Endothelial cell (in vitro differentiated cells): ENCODE measurements around the gene DCTD. TPM values are rescaled to one million over a fixed set of nuclear protein-coding genes. Genes with fewer than 3 reads are reported as not detected.

Source experiments
- DNase-seq: peaks from one replicate; pipeline ENCODE4 v3.0.0; 2021; ENCODE audit warnings: low spot score
- H3K27ac Mint-ChIP-seq: one replicate; pipeline ENCODE4 v1.8.0; 2021; ENCODE audit warnings: mixed read lengths, inconsistent platforms; ENCODE audit not compliant: unreplicated experiment
- H3K27me3 Mint-ChIP-seq: one replicate; pipeline ENCODE4 v1.8.0; 2021; ENCODE audit warnings: mild to moderate bottlenecking, moderate library complexity, mixed read lengths, inconsistent platforms; ENCODE audit not compliant: unreplicated experiment
- H3K36me3 Mint-ChIP-seq: one replicate; pipeline ENCODE4 v1.8.0; 2021; ENCODE audit warnings: mild to moderate bottlenecking, low read depth, mixed read lengths, inconsistent platforms; ENCODE audit not compliant: unreplicated experiment
- H3K4me1 Mint-ChIP-seq: one replicate; pipeline ENCODE4 v1.8.0; 2021; ENCODE audit warnings: mild to moderate bottlenecking, mixed read lengths, inconsistent platforms; ENCODE audit not compliant: unreplicated experiment
- H3K4me3 Mint-ChIP-seq: one replicate; pipeline ENCODE4 v1.8.0; 2021; ENCODE audit warnings: mild to moderate bottlenecking, mixed read lengths, inconsistent platforms; ENCODE audit not compliant: unreplicated experiment
- H3K9me3 Mint-ChIP-seq: one replicate; pipeline ENCODE4 v1.8.0; 2021; ENCODE audit warnings: mixed read lengths, inconsistent platforms; ENCODE audit not compliant: unreplicated experiment
- CTCF ChIP-seq: fragments of 200-600 bp; sonication (generic); IDR thresholded peaks from one replicate; pipeline ENCODE4 v1.5.0; 2021; ENCODE audit warnings: antibody characterized with exemption; ENCODE audit not compliant: unreplicated experiment
- total RNA-seq: library from RNA; stranded (reverse); fragmentation: NEBNext Ultra II Directional; extraction: Animal tissue kit (Norgen Biotek cat#: 25700); gene quantifications from one replicate; pipeline ENCODE4 v1.2.1, GENCODE V29; 2021; ENCODE audit not compliant: unreplicated experiment

Gene DCTD
- total RNA-seq, 1 donor from 2014 or later: 115 TPM

GRCh38 chr4:182879913-182880312, 37.3 kb downstream of the DCTD start:
- H3K4me1 Mint-ChIP-seq: peaks cover 5% of the 10 kb centered on the region
- H3K27me3 Mint-ChIP-seq: no peaks in the 10 kb centered on the region
- H3K4me3 Mint-ChIP-seq: no peak overlapping the region
- no peak overlapping the region for H3K27ac Mint-ChIP-seq
- no peaks in the 10 kb centered on the region for H3K9me3 Mint-ChIP-seq
- no peak for DNase-seq
- TF ChIP-seq CTCF: no peak
- H3K36me3 Mint-ChIP-seq: peaks cover 36% of the 10 kb centered on the region

GRCh38 chr4:182878633-182879495, 38.3 kb downstream of the DCTD start:
- TF ChIP-seq CTCF: no peak
- DNase-seq: no peak
- Mint-ChIP-seq H3K36me3 (peaks cover 26% of the 10 kb centered on the region), H3K4me1 (peaks cover 5% of the 10 kb centered on the region), H3K27me3 (no peaks in the 10 kb centered on the region), H3K9me3 (no peaks in the 10 kb centered on the region), H3K27ac (no peak overlapping the region), H3K4me3 (no peak overlapping the region)

- no peaks in the 10 kb centered on the region for H3K27me3 Mint-ChIP-seq
- H3K4me3 Mint-ChIP-seq: no peak overlapping the region
- peaks cover 13% of the 10 kb centered on the region for H3K36me3 Mint-ChIP-seq
- H3K27ac Mint-ChIP-seq: no peak overlapping the region
- DNase-seq: no peak
- peaks cover 5% of the 10 kb centered on the region for H3K4me1 Mint-ChIP-seq
- H3K9me3 Mint-ChIP-seq: no peaks in the 10 kb centered on the region
- TF ChIP-seq CTCF: no peak
Measured at GRCh38 chr4:182877326-182877883, 39.8 kb downstream of the DCTD start.

- no peaks in the 10 kb centered on the region for H3K27me3 Mint-ChIP-seq
- peaks cover 5% of the 10 kb centered on the region for H3K4me1 Mint-ChIP-seq
- H3K36me3 Mint-ChIP-seq: peaks cover 13% of the 10 kb centered on the region
Measured at GRCh38 chr4:182876427-182876826, 40.8 kb downstream of the DCTD start.

More at GRCh38 chr4:182876427-182876826, 40.8 kb downstream of the DCTD start:
- DNase-seq: no peak
- H3K27ac Mint-ChIP-seq: no peak overlapping the region
- no peaks in the 10 kb centered on the region for H3K9me3 Mint-ChIP-seq
- TF ChIP-seq CTCF: no peak
- no peak overlapping the region for H3K4me3 Mint-ChIP-seq
